Endothelial cell (in vitro differentiated cells): Measurements from ENCODE around the gene STK35. TPM values are rescaled to one million over a fixed set of nuclear protein-coding genes. Genes with fewer than 3 reads are reported as not detected.

ENCODE experiments used
- DNase-seq: peaks from one replicate; pipeline ENCODE4 v3.0.0; 2021; ENCODE audit warnings: low spot score
- H3K27ac Mint-ChIP-seq: one replicate; pipeline ENCODE4 v1.8.0; 2021; ENCODE audit warnings: mixed read lengths, inconsistent platforms; ENCODE audit not compliant: unreplicated experiment
- H3K27me3 Mint-ChIP-seq: one replicate; pipeline ENCODE4 v1.8.0; 2021; ENCODE audit warnings: mild to moderate bottlenecking, moderate library complexity, mixed read lengths, inconsistent platforms; ENCODE audit not compliant: unreplicated experiment
- H3K36me3 Mint-ChIP-seq: one replicate; pipeline ENCODE4 v1.8.0; 2021; ENCODE audit warnings: mild to moderate bottlenecking, low read depth, mixed read lengths, inconsistent platforms; ENCODE audit not compliant: unreplicated experiment
- H3K4me1 Mint-ChIP-seq: one replicate; pipeline ENCODE4 v1.8.0; 2021; ENCODE audit warnings: mild to moderate bottlenecking, mixed read lengths, inconsistent platforms; ENCODE audit not compliant: unreplicated experiment
- H3K4me3 Mint-ChIP-seq: one replicate; pipeline ENCODE4 v1.8.0; 2021; ENCODE audit warnings: mild to moderate bottlenecking, mixed read lengths, inconsistent platforms; ENCODE audit not compliant: unreplicated experiment
- H3K9me3 Mint-ChIP-seq: one replicate; pipeline ENCODE4 v1.8.0; 2021; ENCODE audit warnings: mixed read lengths, inconsistent platforms; ENCODE audit not compliant: unreplicated experiment
- total RNA-seq: library from RNA; stranded (reverse); fragmentation: NEBNext Ultra II Directional; extraction: Animal tissue kit (Norgen Biotek cat#: 25700); gene quantifications from one replicate; pipeline ENCODE4 v1.2.1, GENCODE V29; 2021; ENCODE audit not compliant: unreplicated experiment
- TF ChIP-seq, protein P1 (sequence below): fragments of 200-600 bp; sonication (generic); IDR thresholded peaks from one replicate; pipeline ENCODE4 v1.5.0; 2021; ENCODE audit warnings: antibody characterized with exemption; ENCODE audit not compliant: unreplicated experiment

Gene STK35
- total RNA-seq, 1 donor from 2014 or later: 31.3 TPM

DNA sequence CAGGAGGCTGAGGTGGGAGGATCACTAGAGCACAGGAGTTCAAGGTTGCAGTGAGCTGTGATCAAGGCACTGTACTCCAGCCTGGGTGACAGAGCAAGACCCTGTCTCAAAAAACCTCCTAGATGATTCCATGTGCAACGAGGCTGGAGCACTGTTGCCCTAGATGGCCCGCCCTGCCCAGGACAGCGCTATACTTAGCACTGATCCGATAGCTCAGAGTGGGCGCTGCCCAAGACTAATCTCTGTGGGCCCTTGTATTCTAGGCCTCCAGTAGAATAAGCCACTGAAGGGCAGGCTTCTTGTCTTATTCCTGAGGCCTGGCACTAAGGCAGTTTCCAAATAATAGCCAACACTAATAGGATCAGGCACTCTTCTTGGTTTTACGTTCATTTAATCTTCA, 41.0 kb downstream of the STK35 start:
- Mint-ChIP-seq H3K4me3 (no peak overlapping the region), H3K27me3 (peaks cover 4% of the 10 kb centered on the region), H3K27ac (no peak overlapping the region), H3K4me1 (no peaks in the 10 kb centered on the region), H3K9me3 (no peaks in the 10 kb centered on the region), H3K36me3 (peaks cover 6% of the 10 kb centered on the region)
- TF ChIP-seq, protein P1, sequence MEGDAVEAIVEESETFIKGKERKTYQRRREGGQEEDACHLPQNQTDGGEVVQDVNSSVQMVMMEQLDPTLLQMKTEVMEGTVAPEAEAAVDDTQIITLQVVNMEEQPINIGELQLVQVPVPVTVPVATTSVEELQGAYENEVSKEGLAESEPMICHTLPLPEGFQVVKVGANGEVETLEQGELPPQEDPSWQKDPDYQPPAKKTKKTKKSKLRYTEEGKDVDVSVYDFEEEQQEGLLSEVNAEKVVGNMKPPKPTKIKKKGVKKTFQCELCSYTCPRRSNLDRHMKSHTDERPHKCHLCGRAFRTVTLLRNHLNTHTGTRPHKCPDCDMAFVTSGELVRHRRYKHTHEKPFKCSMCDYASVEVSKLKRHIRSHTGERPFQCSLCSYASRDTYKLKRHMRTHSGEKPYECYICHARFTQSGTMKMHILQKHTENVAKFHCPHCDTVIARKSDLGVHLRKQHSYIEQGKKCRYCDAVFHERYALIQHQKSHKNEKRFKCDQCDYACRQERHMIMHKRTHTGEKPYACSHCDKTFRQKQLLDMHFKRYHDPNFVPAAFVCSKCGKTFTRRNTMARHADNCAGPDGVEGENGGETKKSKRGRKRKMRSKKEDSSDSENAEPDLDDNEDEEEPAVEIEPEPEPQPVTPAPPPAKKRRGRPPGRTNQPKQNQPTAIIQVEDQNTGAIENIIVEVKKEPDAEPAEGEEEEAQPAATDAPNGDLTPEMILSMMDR: no peak
- DNase-seq: no peak

- H3K9me3 Mint-ChIP-seq: no peaks in the 10 kb centered on the region
- peaks cover 4% of the 10 kb centered on the region for H3K27me3 Mint-ChIP-seq
- TF ChIP-seq, protein P1: no peak
- no peak for DNase-seq
- H3K4me3 Mint-ChIP-seq: peak overlapping the region; percentile 39
- H3K27ac Mint-ChIP-seq: no peak overlapping the region
- peaks cover 10% of the 10 kb centered on the region for H3K36me3 Mint-ChIP-seq
- H3K4me1 Mint-ChIP-seq: no peaks in the 10 kb centered on the region
Measured at GRCh38 chr20:2143594-2143993, 42.0 kb downstream of the STK35 start.

DNA sequence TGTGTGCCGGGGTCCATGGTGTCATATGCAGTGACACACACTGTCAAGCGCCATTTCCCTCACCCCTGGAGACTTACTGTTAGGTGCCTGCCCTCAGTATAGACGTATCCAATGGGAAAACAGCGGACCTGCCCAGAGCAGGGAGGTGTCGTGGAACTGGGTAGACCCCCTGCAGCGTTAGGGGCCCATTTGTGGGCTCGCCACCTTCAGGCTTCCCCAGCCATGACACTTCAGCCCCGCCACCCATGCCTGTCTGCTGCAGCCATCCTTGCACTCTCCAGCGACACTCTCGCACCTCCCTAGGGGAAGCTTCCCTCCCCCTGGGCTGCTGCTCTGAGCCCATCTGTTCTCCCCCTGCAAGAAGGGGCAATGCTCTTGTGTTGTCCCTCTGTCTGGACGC, 43.2 kb downstream of the STK35 start:
- TF ChIP-seq, protein P1: no peak
- H3K4me1 Mint-ChIP-seq: no peaks in the 10 kb centered on the region

DNA sequence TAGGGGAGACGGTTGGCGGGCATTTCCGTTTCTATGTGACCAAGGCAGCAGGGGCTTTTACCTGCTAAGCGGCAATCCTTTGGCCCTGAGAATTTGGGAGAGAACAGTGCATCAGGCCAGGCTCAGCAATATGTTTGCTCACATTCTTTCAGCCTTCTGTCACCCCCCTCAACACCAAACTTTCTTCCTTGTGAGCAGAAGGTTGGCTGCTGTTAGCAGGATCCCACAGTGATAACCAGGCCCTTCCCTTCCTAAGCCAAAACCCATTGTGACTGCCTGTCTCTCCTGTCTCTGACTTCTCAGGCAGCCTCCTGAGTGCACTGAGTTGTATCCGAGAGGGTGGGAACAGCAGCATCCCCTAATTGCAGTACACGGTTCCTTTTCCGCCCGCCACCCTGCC, 43.7 kb downstream of the STK35 start:
- DNase-seq: no peak
- H3K27me3 Mint-ChIP-seq: peaks cover 4% of the 10 kb centered on the region
- no peak overlapping the region for H3K4me3 Mint-ChIP-seq
- H3K4me1 Mint-ChIP-seq: no peaks in the 10 kb centered on the region
- TF ChIP-seq, protein P1: no peak
- H3K27ac Mint-ChIP-seq: no peak overlapping the region
- peaks cover 14% of the 10 kb centered on the region for H3K36me3 Mint-ChIP-seq
- H3K9me3 Mint-ChIP-seq: no peaks in the 10 kb centered on the region

More for the DNA sequence above, 43.2 kb downstream of the STK35 start:
- H3K4me3 Mint-ChIP-seq: no peak overlapping the region
- H3K27ac Mint-ChIP-seq: no peak overlapping the region
- H3K36me3 Mint-ChIP-seq: peaks cover 14% of the 10 kb centered on the region
- H3K27me3 Mint-ChIP-seq: peaks cover 4% of the 10 kb centered on the region
- no peaks in the 10 kb centered on the region for H3K9me3 Mint-ChIP-seq
- DNase-seq: no peak

DNA sequence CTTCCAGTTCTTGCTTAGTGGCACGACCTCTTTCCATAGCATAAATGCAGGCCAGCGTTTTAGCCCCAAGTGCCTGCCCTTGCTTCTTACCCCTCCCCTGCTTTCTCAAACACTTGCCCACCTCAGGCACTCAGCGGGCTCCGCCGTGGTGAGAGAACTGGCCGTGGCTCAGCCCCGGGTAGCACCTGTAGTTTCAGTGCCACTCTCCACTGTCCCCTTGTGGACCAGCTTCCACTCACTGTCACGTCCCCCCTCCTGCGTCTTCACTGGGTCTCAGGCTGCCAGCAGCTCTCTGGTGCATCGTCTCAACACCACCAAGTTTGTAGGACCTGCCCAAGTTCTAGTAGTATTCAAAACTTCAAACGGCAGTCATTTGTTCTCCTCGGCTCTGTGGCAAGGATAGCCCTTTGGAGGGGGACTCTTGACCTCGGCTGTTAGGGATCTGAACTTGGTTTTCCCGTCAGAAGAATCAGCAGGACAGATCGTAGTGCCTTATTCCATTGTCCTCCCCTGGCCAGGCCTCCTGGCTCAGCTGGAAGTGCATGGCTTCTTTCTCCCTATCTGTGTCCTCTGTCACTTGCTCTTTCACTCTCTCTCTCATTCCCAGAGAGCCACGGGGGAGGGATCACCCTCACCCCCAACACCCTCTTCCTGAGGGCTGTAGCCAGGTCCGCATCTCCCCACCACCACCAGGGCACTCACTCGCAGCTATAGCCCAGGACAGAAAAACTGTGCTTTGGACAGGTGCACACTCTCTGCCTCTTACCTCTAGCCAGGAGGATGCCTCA, 44.6 kb downstream of the STK35 start:
- Mint-ChIP-seq H3K27me3 (peaks cover 5% of the 10 kb centered on the region), H3K9me3 (no peaks in the 10 kb centered on the region), H3K4me1 (no peaks in the 10 kb centered on the region), H3K27ac (no peak overlapping the region), H3K4me3 (no peak overlapping the region), H3K36me3 (peaks cover 14% of the 10 kb centered on the region)
- DNase-seq: no peak
- TF ChIP-seq, protein P1: no peak
